Nucleus accumbens (tissue), 56 donors: Measurements from ENCODE around the gene UACA.
A peak's percentile ranks its signal among the peaks of the same experiment; 100 is the strongest.
"Not testable (repeated sequence)": the region's sequence is repeated elsewhere in the genome, so short reads cannot be mapped to it uniquely, and the experiment has no call there.

Experiments used
- DNase-seq, 56 donors: peaks; one replicate each; lab custom pipeline; 2025; lab: John Stamatoyannopoulos, UW

UACA gene

DNA sequence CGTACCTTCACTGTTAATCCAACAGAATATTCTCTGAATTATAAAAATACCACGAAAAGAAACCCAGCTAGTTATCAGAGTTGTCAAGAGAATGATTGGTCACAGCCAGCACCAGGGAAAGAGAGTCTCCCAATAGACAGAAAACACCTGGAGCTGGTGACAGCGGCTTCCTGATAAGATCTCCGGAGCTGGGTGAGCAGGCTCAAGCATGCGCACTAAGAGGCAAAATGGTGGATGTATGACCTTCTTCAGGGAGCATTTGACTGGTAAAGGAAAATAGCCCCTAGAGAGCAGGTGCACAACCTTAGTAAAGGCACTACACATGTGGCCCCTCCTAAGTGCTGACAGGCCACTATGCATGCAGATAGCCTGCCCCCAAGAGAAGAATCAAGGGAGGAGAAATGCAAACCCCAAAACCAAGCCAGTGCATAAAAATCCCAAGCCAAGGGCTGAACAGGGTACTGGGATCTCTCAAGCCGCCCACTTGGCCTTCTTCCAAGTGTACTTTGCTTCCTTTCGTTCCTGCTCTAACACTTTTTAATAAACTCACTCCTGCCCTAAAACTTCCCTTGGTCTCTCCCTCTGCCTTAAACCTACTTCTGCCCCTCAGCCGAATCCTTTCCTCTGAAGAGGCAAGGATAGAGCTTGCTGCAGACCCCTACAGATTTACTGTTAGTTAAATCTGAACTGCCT, 93.2 kb downstream of the UACA start:
- no peak for DNase-seq

DNA sequence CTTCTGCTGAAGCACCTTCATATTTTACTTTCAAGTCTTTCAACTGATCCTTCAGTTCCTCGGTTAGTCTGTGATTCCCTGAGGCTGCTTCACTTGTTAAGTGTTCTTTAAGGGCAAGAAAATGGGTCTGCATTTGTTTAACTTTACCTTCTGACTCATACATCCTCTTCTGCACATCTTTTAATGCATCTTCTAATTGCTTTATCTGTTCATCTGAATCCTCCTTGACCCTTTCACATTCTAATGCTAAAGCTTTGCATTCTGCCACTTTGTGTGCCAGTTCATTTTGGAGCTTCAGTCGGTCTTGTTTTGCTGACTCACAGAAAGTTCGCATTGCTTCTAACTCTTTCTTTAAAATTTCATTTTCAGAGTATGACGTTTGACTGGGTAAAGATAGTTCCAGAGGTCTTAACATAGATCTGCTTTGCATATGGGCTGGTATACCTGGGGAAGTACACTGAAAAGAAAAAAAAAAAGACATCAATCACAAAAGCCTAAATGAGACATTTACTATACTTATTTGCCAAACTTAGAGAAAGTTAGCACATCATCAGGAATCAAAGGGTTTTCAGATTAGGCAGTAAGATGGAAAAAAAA, 94.3 kb downstream of the UACA start:
- no peak for DNase-seq

DNA sequence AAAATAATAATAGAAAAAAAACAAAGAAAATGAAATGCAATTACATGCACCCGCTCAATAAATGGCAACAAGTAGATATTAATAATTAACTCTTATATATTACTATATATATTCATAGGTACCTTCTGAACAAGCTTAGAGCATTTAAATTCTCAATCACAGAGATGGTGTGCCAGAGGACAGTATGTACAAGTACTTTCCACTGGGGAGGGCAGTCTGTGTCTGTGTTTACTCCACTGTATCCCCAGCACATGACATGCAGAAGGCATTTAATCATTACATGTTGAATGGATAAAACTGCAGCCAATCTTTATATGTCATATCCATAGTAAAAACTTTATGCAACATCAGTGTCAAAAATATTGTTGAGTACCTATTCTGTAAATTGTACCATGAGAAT, 97.8 kb downstream of the UACA start:
- DNase-seq, result no peak

DNA sequence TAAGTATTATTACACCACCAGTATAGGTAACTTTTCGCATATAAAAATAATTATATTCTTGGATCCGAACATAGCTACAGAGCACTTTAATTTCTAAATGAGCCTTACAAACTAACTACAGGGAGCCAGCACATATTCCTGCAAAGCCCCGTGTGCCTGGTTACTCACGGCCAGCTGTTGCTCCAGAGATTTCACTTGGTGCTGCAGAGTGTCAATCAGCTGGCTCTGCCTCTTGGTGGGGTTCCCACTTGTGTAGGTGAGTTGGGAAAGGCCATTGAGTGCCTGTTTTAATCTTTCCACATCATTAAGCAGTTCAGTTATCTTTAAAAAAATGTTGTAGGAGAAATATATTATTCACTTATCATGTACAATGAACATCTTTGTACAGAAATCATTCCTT, 98.9 kb downstream of the UACA start:
- DNase-seq, result no peak

DNA sequence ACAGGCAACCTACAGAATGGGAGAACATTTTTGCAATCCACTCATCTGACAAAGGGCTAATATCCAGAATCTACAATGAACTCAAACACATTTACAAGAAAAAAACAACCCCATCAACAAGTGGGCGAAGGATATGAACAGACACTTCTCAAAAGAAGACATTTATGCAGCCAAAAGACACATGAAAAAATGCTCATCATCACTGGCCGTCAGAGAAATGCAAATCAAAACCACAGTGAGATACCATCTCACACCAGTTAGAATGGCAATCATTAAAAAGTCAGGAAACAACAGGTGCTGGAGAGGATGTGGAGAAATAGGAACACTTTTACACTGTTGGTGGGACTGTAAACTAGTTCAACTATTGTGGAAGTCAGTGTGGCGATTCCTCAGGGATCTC, 100.3 kb downstream of the UACA start:
- not testable (repeated sequence) for DNase-seq

DNA sequence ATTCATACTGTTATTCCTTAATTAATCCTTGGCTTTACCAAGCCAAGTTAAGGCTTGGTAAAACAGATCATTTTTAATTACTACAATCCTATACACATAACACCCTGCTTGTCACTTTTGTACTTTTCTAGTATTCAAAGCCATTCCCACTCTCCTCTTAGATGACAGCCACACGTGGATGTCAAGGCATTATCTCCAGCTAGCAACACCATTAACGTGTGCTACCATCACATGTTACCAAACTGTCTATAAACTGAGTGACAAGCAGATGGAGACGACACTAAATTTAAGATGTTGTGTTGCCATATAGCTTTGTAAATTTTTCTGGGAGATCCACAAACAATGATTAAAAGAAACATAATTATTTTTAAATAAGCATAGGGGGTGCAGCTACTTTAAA, 103.7 kb downstream of the UACA start:
- DNase-seq, result no peak

DNA sequence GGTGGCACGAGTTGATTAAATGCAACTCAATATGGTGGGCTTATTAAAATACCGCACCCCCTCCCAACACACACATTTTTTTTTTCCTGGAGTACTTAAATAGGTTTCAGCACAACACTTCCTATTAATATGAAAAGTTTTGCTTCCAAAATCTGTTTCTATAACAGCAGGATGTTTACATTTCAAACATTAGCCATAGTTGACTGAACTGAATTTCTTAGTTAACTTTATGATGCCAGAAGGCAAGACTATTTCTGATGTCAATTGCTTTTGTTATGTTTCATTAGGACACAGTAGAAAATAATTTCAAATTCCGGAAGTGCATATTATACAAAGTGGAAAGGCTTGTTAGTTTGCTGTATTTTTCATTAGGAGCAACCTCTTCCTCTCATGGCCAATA, 104.7 kb downstream of the UACA start:
- DNase-seq, result no peak

DNA sequence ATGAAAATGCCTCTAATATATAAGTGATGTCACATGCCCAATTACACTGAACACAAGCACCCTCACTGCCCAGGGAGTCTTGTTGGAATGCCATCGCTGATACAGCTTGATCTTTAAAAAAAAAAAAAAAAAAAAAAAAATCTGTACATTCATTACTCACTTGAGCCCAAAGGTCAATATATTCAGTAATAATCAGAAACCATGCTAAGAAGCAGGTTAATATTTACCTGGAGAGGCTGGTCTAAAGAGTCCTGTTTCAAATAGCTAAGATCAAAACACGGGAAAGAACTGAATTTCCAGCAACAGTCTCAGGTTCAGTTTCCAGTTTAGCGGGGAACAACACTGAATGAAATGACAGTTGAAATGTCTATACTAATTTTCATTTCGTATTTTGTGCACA, 109.9 kb downstream of the UACA start:
- no peak for DNase-seq

DNA sequence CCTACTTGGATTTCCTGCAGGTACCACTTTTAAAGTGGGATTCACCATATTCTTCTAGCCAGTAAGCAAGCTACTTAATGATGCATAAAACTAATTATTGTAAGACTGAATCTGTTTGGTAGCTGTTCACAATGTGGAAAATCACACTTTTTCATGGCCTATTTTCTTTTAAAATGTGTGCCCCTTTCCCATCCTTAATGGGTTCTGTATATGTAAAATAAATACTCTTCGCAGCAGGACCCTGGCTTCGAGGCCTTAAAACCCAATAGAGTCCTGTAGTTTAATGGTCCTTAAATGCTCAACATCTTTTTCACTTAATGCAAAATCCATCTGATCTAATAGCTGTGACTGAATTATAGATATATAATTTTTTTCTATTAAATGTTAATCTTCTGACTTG, 111.0 kb downstream of the UACA start:
- no peak for DNase-seq

DNA sequence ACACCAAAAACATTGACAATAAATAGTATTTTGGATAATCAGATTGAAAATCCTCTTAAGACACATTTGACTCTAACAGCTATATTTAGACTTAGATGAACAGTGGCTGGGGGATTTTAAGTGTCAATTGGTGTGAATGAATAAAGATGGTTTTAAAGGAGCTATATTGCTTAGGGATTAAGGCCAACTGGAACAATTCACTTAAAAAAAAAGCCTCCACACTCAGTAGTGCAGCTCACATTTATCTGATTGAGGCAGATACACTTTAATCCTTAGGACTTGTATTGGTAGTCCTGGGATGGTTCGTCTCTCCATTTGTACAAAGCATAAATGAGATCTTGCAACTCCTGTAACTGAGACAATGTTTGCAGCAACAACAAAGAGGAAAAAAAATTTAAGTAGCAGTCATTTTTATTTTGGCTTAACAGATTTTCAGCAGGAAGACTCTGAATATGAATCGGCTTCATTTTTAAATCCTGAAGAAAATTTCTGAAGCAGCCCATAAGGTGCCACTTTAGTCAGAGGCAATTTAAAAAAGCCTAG, 112.0 kb downstream of the UACA start:
- DNase-seq, result no peak

DNA sequence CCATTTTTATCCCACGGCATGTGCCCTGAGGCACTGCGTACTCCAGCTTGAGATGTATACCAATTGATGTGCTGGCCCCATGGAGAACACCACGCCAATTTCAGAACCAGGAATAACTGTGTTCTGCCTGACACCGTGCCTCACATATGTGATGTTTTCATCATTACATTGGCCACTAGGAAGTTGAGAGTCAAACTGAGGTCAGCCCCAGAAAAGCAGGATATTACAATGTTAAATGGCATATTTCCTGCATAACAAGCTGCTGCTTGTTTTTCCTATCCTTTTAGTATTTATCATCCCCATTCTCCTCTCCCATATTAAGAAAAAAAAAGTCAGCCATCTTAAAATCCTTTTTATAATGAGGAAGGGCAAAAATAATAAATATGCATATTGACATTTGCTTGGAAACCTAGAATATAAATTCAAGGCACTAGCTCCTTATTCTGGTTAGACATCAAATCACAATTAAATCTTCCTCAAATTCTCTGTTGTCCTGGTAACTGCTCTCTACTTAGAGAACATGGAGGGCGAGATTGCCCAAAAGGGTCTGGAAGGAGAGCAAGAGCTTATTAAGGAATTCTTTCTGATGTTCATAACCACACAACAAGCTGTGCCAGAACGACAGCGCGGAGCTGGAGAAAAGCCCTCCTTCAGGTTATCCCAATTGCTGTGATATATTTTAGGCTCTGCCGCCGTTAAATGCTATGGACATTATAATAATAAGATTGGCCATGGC, 112.6 kb downstream of the UACA start:
- DNase-seq, result no peak

DNA sequence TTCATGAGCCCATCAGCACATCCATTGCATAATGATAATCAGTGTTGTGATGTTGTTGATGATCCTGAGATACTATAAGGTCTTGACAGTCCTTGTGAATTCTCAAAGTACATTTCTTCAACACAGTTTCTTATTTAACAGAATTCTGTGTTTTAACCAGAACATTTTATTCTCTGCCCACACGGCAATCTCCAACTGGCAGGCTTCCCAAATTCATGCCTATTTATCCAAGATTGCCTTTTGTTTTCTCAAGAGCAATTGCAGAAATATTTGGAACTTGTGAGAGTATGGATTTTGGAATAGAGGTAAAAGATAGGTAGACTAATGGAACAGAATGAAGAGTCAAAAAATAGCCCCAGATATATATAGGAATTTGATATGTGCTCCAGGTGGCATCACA, 116.0 kb downstream of the UACA start:
- no peak for DNase-seq

DNA sequence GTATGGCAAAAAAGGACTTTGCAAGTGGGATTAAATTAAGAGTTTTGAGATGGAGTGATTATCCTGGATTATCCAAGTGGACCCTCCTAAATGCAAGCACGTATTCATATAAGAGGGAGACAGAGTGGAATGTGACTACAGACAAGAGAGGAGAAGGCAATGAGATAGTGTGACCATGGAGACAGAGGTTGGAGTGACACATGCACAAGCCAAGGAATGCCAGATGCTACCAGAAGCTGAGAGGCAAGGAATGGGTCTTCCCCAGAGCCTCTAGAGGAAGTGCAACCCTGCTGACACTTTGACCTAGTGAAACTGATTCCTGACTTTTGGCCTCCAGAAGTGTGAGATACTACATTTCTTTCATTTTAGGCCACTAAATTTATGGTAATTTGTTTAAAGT, 117.2 kb downstream of the UACA start:
- no peak for DNase-seq

DNA sequence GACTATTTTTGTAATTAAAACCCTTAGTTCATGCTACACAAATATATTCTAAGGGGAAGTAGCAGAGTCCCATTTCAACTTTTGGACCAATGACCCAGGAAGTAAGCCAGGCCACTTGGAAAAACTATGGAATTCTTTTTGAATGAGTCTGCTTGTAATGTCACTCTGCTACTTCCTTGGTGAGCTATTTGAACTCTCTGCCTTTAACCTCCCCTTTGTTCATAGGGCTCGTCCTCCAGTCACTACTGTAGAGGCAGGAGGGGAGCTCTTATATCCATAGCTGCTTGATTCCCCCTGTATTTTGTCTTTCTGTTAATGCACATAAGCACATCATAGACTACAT, 119.6 kb downstream of the UACA start:
- DNase-seq, result no peak

DNA sequence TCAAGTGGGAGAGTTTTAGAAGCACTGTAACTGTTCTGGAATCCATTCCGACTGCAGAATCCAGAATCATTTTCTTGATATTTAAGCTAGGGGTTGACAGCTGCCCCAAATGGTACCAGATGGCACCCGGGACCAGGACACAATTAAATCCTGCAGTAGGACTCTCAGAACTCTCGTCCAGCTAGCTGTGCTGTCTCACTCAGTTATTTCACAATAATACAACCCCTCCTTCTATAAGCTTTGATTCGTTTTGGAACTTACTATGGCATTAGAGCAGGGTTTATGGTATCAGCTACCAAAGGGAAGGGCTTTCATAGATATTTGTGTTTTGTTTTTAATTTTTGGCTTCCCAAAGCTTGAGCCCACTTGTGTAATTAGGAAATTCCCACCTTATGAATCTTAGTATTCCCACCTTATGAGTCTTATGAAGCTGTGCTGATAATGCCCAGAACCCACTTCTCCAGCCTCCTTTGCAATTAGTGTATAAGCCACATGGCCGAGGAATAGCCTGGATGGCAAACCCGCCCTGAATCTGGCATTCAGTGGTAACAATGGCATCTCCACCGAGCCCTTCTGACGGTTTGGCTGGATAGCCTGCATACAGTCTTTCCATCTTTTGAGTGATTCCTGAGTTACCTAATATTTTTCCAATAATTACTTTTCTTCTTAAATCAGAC, 120.1 kb downstream of the UACA start:
- no peak for DNase-seq

DNA sequence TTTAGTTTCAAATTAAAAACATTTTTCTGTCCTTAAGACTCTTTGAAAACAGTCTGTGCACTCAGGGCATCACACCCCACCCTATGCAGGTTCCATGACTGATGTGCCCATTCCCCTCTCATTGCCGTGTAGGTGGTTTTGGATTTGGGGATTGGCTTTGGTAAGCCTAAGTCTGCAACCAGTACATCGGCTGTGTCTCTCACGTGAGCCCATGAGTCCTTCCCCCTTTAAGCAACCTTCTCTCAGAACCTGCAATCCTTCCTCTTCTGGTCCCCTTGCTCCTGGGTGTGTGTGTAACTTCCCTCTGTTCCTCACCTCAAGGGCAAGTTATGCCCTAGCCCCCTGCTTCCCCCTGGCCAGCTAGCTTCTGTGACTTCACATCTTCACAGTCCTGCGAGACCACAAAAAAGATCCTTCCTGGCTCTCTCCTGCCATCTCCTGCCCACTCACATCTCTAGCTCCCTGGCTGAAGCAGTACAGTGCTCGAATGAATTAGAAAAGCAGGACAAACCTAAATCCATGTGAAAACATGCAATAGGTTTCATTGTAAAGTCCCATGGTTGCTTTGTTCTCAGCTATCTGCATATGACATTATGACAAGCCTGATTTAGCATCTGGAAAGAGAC, 126.7 kb downstream of the UACA start:
- DNase-seq, result peak in 6 of 56 donors; percentile 3 to 34 (median 9)

DNA sequence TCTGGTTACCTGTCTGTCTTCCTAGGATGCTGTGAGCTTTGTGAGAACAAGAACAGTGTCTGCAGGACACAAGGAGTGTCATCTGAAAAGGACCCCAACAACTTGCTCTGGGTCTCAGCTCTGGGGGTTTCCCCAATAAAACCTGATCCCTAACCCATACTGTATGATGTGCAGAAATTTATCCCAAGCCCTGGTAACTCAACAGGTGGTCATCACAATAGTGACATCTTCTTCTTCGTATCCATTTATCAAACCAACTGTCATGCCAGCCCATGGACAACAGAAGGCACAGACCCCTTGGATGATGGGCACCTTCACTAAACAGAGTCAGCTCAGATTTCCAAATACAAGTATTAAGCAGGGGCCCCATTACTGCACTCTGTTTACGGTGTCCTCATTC, 127.5 kb downstream of the UACA start:
- DNase-seq, result no peak

DNA sequence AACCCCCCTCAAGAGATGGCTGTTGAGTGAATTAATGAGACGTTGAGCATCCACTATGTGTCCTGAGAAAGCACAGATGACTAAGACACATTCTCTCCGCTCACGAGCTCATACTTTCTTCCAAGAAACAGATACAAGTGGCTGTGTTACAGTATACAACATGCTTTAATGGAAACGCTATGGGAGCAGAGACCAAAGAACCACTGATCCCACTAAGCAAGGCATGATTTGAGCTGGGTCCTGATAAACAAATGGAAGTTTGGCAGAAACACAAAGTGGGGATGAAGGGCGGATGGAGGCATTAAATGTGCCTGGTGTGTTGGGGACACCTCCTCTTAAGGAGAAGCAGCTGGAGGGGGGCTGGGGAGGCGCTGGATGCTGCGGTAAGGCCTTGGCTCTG, 129.4 kb downstream of the UACA start:
- DNase-seq, result no peak

DNA sequence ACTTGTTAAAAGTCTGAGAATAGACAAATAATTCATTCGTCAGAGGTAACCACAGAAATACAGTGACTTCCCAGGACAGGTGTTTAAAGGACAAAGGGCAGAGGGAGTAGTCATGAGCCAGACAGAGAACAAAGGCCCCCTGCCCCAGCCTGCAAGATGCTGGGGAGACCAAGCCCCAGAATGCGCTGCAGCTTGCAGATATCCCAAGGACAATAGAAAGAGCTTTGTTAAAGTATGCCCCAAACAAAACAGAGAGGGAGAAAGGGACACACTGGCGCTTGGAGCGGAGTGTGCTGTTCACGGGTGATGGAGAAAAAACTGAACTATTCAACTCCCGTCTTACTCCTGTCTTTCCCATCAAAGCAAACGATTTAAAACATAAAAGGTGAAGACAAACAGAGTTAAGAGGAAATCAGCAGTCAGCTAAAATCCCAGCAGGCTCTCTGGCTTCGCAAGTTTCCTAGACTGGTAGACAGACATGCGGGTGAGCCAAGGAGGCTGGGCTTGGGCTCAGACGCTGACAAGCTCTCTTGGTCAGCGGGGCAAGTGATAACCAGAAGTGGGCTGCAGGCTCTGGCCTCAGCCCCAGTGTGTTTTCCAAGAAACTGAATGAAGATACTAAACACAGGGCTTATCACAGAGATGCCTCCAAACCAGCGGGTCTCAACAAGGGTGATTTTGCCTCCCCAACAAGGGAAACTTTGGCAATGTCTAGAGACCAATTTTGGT, 130.1 kb downstream of the UACA start:
- no peak for DNase-seq

DNA sequence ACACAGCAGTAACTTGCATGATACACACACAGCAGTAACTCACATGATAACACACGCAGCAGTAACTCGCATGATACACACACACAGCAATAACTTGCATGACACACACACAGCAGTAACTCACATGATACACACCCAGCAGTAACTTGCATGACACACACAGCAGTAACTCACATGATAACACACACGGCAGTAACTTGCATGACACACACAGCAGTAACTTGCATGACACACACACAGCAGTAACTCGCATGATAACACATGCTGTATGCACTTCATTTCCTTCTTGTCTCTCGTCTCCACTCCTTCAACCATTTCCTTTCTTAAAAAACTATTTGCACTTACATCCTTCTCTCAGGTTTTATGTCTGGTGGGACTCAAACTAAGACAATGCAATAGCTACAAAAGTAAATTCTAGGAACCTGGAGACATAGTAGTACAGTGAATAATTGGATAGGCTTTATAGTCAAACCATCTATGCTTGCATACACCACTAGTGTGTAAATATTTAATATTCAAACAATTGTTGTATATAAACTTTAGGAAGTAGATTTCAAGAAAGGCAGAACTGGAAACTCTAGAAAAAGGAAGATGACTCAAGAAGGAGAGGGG, 130.8 kb downstream of the UACA start:
- no peak for DNase-seq
